ENCODE data around the gene HIVEP1. TPM values are rescaled to one million over a fixed set of nuclear protein-coding genes. Genes with fewer than 3 reads are reported as not detected.
A peak's percentile ranks its signal among the peaks of the same experiment; 100 is the strongest.

HIVEP1 gene
- total and polyA plus RNA-seq, 2 of the 13 experiments (the other 11 are each of a cell fraction or from before 2014, with no cell fraction given) = 7.4 to 9.9 TPM

DNA sequence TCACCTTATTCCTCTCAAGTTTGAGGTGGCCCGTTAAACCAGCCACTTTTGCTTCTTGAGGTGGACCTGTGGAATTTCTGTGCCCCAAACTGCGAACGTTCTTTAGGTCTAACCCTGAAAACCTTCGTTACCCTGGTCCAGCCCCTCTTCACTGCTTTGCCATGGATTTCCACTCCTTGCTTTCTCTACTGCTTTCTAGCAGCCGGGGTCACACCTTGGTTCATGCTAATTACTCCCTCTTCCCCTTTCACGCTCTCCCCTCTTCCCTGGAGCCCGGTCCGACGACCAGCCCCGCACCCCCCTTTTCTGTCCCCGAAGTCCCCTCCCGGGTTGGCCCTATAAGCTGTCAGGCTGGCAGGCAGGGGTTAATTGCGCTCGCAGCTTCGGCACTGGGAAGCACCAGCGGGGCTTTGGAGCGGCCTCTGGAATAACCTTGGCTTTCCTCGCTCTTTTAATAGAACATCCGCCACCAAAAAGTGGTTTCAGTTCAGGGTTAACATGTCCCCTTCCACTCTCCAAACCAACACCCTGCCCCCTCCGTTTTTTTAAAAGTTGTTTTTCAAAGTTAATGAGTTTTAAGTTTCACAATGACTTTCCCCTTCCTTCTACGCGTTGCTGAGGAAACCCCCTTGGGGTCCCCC, 1.4 kb upstream of the HIVEP1 start (continued):
- TF ChIP-seq, protein P1, sequence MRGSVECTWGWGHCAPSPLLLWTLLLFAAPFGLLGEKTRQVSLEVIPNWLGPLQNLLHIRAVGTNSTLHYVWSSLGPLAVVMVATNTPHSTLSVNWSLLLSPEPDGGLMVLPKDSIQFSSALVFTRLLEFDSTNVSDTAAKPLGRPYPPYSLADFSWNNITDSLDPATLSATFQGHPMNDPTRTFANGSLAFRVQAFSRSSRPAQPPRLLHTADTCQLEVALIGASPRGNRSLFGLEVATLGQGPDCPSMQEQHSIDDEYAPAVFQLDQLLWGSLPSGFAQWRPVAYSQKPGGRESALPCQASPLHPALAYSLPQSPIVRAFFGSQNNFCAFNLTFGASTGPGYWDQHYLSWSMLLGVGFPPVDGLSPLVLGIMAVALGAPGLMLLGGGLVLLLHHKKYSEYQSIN (CRISPR knock-in tag; IDR thresholded peaks at IDR 0.05; ENCODE audit: borderline replicate concordance) = no peak
- TF ChIP-seq ZNF550 (CRISPR knock-in tag; IDR thresholded peaks at IDR 0.05; ENCODE audit: borderline replicate concordance) (no peak), RBM39 (IDR thresholded peaks at IDR 0.05; ENCODE audit: low read depth, low read length, poor library complexity, severe bottlenecking) (no peak), ZNF615 (CRISPR knock-in tag; IDR thresholded peaks at IDR 0.05; ENCODE audit: borderline replicate concordance) (no peak), NR3C1 (CRISPR knock-in tag; IDR thresholded peaks at IDR 0.05) (no peak), ZNF3 (CRISPR knock-in tag; IDR thresholded peaks at IDR 0.05) (0 out of 2 replicates have a peak, but pooled peaks have one; percentile 20), NAIF1 (CRISPR knock-in tag; IDR thresholded peaks at IDR 0.05; ENCODE audit: borderline replicate concordance) (no peak), FOXK1 (CRISPR knock-in tag; IDR thresholded peaks at IDR 0.05; ENCODE audit: borderline replicate concordance, low read depth) (no peak; the same call in 1 of the 2 replicates), SIX4 (CRISPR knock-in tag; IDR thresholded peaks at IDR 0.05) (no peak), SYNCRIP (IDR thresholded peaks at IDR 0.05; ENCODE audit: insufficient read depth, low read depth, low read length) (no peak), ZNF44 (CRISPR knock-in tag; IDR thresholded peaks at IDR 0.05) (no peak), KAT7 (CRISPR knock-in tag; IDR thresholded peaks at IDR 0.05; ENCODE audit: borderline replicate concordance) (no peak), MTA1 (CRISPR knock-in tag; IDR thresholded peaks at IDR 0.05; ENCODE audit: borderline replicate concordance) (peak; percentile 54; the same call in 1 of the 2 replicates), ELF4 (CRISPR knock-in tag; IDR thresholded peaks at IDR 0.05; ENCODE audit: borderline replicate concordance) (no peak), ZNF776 (CRISPR knock-in tag; IDR thresholded peaks at IDR 0.05) (no peak), FOXJ3 (CRISPR knock-in tag; IDR thresholded peaks at IDR 0.05; ENCODE audit: borderline replicate concordance) (no peak), MIER2 (CRISPR knock-in tag; IDR thresholded peaks at IDR 0.05) (no peak), CCDC6 (CRISPR knock-in tag; IDR thresholded peaks at IDR 0.05) (no peak), CBFB (CRISPR knock-in tag; IDR thresholded peaks at IDR 0.05) (0 out of 2 replicates have a peak, but pooled peaks have one; percentile 7), RARA (CRISPR knock-in tag; IDR thresholded peaks at IDR 0.05) (no peak)
- TF ChIP-seq, protein P2, sequence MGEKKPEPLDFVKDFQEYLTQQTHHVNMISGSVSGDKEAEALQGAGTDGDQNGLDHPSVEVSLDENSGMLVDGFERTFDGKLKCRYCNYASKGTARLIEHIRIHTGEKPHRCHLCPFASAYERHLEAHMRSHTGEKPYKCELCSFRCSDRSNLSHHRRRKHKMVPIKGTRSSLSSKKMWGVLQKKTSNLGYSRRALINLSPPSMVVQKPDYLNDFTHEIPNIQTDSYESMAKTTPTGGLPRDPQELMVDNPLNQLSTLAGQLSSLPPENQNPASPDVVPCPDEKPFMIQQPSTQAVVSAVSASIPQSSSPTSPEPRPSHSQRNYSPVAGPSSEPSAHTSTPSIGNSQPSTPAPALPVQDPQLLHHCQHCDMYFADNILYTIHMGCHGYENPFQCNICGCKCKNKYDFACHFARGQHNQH (CRISPR knock-in tag; IDR thresholded peaks at IDR 0.05) = peak; percentile 17; the same call in 1 of the 2 replicates
- TF ChIP-seq, protein P3, sequence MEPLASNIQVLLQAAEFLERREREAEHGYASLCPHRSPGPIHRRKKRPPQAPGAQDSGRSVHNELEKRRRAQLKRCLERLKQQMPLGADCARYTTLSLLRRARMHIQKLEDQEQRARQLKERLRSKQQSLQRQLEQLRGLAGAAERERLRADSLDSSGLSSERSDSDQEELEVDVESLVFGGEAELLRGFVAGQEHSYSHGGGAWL (CRISPR knock-in tag; IDR thresholded peaks at IDR 0.05) = no peak
- TF ChIP-seq, protein P4, sequence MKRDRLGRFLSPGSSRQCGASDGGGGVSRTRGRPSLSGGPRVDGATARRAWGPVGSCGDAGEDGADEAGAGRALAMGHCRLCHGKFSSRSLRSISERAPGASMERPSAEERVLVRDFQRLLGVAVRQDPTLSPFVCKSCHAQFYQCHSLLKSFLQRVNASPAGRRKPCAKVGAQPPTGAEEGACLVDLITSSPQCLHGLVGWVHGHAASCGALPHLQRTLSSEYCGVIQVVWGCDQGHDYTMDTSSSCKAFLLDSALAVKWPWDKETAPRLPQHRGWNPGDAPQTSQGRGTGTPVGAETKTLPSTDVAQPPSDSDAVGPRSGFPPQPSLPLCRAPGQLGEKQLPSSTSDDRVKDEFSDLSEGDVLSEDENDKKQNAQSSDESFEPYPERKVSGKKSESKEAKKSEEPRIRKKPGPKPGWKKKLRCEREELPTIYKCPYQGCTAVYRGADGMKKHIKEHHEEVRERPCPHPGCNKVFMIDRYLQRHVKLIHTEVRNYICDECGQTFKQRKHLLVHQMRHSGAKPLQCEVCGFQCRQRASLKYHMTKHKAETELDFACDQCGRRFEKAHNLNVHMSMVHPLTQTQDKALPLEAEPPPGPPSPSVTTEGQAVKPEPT (CRISPR knock-in tag; IDR thresholded peaks at IDR 0.05; ENCODE audit: low read depth) = no peak
- TF ChIP-seq, protein P5, sequence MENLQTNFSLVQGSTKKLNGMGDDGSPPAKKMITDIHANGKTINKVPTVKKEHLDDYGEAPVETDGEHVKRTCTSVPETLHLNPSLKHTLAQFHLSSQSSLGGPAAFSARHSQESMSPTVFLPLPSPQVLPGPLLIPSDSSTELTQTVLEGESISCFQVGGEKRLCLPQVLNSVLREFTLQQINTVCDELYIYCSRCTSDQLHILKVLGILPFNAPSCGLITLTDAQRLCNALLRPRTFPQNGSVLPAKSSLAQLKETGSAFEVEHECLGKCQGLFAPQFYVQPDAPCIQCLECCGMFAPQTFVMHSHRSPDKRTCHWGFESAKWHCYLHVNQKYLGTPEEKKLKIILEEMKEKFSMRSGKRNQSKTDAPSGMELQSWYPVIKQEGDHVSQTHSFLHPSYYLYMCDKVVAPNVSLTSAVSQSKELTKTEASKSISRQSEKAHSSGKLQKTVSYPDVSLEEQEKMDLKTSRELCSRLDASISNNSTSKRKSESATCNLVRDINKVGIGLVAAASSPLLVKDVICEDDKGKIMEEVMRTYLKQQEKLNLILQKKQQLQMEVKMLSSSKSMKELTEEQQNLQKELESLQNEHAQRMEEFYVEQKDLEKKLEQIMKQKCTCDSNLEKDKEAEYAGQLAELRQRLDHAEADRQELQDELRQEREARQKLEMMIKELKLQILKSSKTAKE (CRISPR knock-in tag; IDR thresholded peaks at IDR 0.05; ENCODE audit: borderline replicate concordance) = no peak

Data from HepG2 (cell line).